Activated naive CD8-positive, alpha-beta T cell treated with anti-CD3 and anti-CD28 coated beads, Interleukin-2, amount 50 U/mL, for 24 hours (primary cell): ENCODE data around the gene SERPINA4.

Experiments used
- ATAC-seq: fragments of 150-1000 bp; cut with Tn5 transposase; one replicate; pipeline ENCODE4 v1.10.0; 2021
- DNase-seq: peaks from one replicate; pipeline ENCODE4 v3.0.0; 2021
- H3K27ac Mint-ChIP-seq: one replicate; pipeline ENCODE4 v1.8.0; 2021; ENCODE audit warnings: mild to moderate bottlenecking, mixed read lengths
- H3K27me3 Mint-ChIP-seq: one replicate; pipeline ENCODE4 v1.8.0; 2021; ENCODE audit warnings: mixed read lengths
- H3K36me3 Mint-ChIP-seq: one replicate; pipeline ENCODE4 v1.8.0; 2021; ENCODE audit warnings: low read depth, mixed read lengths
- H3K4me1 Mint-ChIP-seq: one replicate; pipeline ENCODE4 v1.8.0; 2021; ENCODE audit warnings: mixed read lengths
- H3K4me3 Mint-ChIP-seq: one replicate; pipeline ENCODE4 v1.8.0; 2021; ENCODE audit warnings: mild to moderate bottlenecking, moderate library complexity, mixed read lengths
- H3K9me3 Mint-ChIP-seq: one replicate; pipeline ENCODE4 v1.8.0; 2021; ENCODE audit warnings: mixed read lengths

The SERPINA4 gene

DNA sequence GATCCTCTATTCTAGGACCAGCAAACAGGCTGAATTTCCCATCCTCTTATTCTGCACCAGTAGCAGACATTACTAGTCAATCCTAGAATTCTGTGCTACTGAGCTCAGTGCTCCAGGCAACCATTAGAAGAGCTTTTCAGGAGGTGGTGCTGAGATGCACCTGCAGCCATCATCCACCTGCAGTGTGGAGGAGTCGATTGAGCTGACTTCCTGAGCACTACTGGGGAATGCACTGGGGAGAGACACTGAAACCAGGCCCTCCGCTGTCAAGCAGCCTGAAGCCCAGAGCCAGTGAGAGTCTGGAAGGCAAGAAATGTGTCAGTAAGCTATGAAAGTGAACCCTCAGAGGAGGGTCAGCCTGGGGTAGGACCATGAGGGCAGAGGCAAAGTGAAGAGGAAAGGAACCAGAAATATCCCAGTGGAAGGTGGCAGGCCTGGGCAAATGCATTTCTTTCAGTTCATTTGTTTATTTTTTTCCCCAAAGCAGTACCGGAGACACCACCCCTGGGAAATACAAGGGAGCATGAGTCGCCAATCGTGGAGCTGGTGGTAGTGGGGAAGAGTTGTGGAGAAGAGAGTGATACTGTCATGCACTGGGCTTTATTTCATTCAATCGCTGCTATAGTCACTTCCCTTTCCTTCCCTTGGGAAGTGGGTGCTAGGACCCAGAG lies 23.0 kb upstream of the SERPINA4 start:
- Mint-ChIP-seq H3K36me3 (no peaks in the 10 kb centered on the region), H3K27ac (no peak overlapping the region), H3K9me3 (peaks cover 3% of the 10 kb centered on the region), H3K4me3 (no peak overlapping the region), H3K27me3 (peaks cover 7% of the 10 kb centered on the region), H3K4me1 (no peaks in the 10 kb centered on the region)
- no peak for ATAC-seq
- DNase-seq, result no peak

DNA sequence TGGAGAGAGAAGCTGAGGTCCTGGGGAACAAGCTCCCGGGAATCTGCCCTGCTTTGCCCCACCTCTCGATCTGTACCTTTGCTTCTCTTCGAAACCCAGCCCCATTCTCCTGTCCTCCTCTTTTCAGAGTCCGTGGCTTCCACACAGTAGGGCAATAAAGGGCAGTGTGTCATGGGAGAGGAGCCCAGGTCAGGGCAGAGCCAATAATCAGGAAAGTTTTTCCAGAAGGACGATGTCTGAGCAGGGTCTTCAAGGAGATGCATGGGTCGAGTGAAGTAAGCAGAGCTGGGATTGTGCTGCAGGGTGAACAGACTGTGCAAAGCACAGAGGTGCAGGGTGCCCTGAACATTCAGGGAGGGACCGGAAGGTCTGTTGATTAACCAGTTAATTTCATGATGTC lies 22.1 kb upstream of the SERPINA4 start:
- H3K9me3 Mint-ChIP-seq, result no peaks in the 10 kb centered on the region
- DNase-seq (no peak), ATAC-seq (no peak)
- H3K4me3 Mint-ChIP-seq, result no peak overlapping the region
- no peak overlapping the region for H3K27ac Mint-ChIP-seq
- no peaks in the 10 kb centered on the region for H3K36me3 Mint-ChIP-seq
- H3K27me3 Mint-ChIP-seq, result peaks cover 7% of the 10 kb centered on the region
- H3K4me1 Mint-ChIP-seq, result no peaks in the 10 kb centered on the region

DNA sequence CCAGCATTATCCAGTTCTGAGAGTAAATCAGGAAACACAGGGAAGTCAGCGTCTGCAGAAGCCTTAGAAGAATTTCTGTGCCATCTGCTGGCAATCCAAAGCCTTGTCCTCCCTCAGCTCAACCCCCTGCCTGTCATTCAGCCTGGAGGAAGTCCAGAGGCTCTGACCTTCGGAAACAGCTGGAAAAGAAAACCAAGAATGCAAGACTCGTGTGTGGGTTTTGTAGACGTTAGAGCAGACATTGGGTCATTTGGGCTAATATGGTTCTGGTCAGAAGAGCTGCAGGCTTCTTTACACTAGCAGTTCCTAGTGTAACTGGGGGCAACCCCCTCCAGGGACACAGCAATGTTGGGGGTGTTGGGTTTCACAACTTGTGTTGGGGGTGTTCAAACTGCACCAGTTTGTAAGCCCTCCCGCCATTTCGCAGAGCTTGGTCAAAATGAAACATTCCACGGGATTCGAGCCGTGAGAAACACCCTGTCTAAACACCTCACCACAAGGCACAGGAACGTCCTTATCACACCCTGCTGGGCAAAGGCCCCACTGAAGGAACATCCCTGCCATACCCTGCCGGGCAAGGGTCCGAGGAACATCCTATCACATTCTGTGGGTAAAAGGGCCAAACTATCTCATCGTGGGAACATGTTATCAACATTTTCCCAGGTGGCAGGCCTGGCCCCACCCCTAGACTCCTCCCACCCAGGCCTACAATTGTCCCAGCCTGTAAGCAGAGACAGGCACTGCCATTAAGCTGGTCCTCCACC lies 21.0 kb upstream of the SERPINA4 start:
- Mint-ChIP-seq H3K27me3 (peaks cover 10% of the 10 kb centered on the region), H3K4me3 (no peak overlapping the region)

DNA sequence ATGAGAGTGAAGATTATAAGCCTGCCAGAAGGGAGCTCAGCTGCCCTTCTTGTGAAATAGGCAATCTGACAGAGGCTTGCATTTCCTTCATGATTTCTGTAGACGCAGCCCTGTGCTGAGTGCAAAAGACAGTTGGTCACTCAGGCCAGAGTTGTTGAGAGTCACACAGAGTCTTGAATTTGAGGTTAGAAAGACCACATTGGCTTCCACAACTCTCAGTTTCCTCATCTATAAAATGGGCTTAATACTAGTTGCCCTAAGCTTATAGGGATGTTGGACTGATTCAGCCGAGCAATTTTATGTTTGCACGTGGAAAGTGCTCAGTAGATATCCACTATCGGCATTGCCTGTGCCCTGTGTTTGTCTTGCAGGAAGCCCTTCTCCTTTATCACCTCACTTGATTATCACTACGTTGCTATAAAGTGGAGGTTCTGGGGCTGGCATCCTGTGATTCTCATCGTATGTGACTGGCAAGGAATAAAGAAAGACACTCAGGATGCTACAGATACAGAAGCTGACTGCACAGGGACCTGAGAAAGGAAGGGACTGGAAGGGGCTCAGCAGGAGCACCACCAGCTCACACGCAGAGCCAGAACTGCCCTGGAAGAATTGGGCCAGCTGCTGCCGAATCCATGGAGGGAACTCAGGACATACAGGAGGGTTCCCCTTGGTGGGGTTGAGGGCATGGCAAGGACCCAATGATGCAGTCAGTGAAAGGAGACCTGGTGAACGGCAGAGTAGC lies 19.8 kb upstream of the SERPINA4 start:
- DNase-seq, result no peak
- Mint-ChIP-seq H3K27me3 (peaks cover 13% of the 10 kb centered on the region), H3K4me1 (no peaks in the 10 kb centered on the region)

More for the DNA sequence above, 21.0 kb upstream of the SERPINA4 start:
- Mint-ChIP-seq H3K27ac (no peak overlapping the region), H3K9me3 (no peaks in the 10 kb centered on the region), H3K4me1 (no peaks in the 10 kb centered on the region), H3K36me3 (no peaks in the 10 kb centered on the region)
- ATAC-seq, result no peak
- DNase-seq, result no peak

DNA sequence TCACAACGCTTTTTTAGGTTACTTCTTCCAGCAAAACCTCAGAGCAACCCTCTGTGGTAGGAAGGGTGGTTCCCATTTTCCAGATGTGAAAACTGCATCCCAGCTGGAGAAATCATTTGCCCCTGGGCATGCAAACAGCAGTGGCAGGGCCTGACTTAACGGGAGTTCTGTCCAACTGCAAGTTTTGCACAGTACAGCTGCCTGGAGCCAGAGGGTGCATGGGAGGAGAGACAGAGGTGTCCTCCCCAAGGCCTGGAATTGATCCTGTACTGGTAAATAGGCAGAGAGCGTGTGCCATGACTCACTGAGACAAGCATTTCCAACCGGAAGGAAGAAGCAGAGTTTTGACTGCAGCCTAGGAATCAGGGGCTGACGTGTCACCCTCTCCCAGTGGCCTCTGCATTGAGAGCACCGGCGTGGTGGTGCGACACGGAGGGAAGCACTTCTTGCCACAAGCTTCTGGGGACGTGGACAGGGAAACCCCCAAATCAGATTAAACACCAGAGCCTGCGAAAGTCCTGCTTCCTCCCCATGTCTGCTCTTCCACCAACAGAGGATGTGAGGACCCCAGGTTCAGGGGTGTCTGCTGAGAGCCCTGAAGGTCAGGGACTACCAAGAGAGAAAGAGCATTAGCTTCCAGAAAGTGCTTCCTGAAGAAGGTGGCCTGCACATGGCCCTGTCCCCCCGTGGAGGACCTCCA lies 19.0 kb upstream of the SERPINA4 start:
- DNase-seq (no peak), ATAC-seq (no peak)
- H3K9me3 Mint-ChIP-seq, result no peaks in the 10 kb centered on the region
- H3K4me3 Mint-ChIP-seq, result no peak overlapping the region
- peaks cover 13% of the 10 kb centered on the region for H3K27me3 Mint-ChIP-seq
- no peak overlapping the region for H3K27ac Mint-ChIP-seq
- H3K4me1 Mint-ChIP-seq, result no peaks in the 10 kb centered on the region
- H3K36me3 Mint-ChIP-seq, result no peaks in the 10 kb centered on the region

More for the DNA sequence above, 19.8 kb upstream of the SERPINA4 start:
- ATAC-seq, result no peak
- H3K4me3 Mint-ChIP-seq, result no peak overlapping the region
- no peaks in the 10 kb centered on the region for H3K9me3 Mint-ChIP-seq
- no peak overlapping the region for H3K27ac Mint-ChIP-seq
- H3K36me3 Mint-ChIP-seq, result no peaks in the 10 kb centered on the region

DNA sequence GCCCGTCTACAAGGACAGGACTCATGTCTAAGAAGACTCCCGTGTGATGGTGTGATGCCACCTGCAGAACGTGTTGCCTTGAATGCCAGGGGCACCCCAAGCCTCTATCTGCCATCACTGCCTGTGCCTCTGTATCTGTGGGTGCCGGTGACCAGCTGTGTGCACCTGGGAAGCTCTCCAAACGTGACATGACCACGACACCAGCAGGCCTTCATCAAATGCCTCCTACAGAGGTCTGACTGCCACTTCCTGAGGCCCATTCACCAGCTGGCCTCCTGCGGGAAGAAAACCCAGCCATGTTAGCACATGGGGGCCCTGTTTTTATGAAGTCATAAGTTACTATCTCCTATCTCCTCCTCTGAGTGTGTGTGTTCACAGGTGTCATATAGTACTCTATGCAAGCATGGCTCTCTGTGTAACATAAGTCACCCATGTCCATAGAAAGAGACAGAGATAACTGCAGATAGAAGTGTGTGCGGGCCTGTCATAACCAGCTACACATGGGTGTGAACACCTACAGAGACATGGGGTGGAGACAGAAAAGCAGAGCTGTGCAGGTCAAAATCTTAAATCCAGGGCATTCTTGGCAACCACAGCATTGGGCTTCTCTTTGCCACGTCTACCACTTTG lies 18.3 kb upstream of the SERPINA4 start:
- no peak overlapping the region for H3K27ac Mint-ChIP-seq
- no peaks in the 10 kb centered on the region for H3K4me1 Mint-ChIP-seq
- H3K4me3 Mint-ChIP-seq, result no peak overlapping the region
- H3K36me3 Mint-ChIP-seq, result no peaks in the 10 kb centered on the region
- DNase-seq, result no peak
- H3K27me3 Mint-ChIP-seq, result peaks cover 16% of the 10 kb centered on the region
- ATAC-seq, result no peak
- no peaks in the 10 kb centered on the region for H3K9me3 Mint-ChIP-seq

DNA sequence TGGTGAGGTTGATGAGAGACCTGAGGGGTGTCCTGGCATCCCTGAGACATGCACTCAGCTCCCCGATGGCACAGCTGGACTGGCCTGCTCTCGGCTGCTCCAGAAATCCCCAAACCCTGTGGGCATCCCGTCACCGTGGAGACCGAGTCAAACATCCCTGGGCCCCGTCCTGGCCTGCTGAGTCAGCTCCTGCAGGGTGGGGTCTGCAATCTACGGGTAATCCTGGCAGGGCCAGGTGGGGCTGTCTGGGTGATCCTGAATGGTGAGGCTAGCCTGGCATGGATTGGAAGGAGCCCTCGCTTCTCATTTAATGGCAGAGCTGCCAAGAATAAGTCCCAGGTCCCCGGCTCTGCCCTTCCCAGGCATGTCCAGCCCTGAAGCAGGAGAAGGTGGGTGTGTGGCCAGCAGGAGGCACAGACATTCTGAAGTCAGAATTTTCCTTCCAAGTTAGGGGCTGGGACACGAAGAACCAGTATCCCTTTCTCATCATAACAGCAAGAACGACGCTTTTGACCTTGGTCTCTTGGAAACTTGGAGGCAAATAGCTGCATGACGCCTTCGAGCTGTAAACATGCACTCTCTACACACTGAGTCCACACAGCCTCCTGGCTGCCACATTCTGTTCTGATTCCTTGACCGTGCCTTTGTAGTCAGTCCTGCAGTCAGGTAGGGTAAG lies 17.7 kb upstream of the SERPINA4 start:
- peaks cover 12% of the 10 kb centered on the region for H3K27me3 Mint-ChIP-seq
- ATAC-seq (no peak), DNase-seq (no peak)
- H3K27ac Mint-ChIP-seq, result no peak overlapping the region
- H3K4me3 Mint-ChIP-seq, result no peak overlapping the region
- no peaks in the 10 kb centered on the region for H3K4me1 Mint-ChIP-seq
- no peaks in the 10 kb centered on the region for H3K9me3 Mint-ChIP-seq
- no peaks in the 10 kb centered on the region for H3K36me3 Mint-ChIP-seq

DNA sequence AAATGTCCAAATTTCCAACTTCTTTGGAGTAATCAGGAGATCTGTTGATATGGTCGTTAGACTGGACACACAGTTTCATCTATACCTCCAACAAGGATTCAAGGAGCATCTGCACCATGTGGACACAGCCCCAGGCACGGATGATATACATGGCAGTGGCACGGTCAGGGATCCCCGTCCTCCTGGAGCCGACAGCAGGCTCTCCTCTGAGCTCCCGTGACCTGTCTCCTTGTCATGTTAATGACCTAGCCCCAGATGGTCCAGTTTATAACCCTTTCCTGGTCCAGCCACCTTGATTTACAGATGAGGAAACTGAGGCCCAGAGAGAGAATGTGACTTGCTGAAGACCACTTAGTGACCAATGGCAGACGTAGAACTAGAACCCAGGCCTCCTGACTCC lies 16.5 kb upstream of the SERPINA4 start:
- no peak overlapping the region for H3K4me3 Mint-ChIP-seq
- DNase-seq (no peak), ATAC-seq (no peak)
- peaks cover 18% of the 10 kb centered on the region for H3K27me3 Mint-ChIP-seq
- no peak overlapping the region for H3K27ac Mint-ChIP-seq
- no peaks in the 10 kb centered on the region for H3K9me3 Mint-ChIP-seq
- no peaks in the 10 kb centered on the region for H3K36me3 Mint-ChIP-seq
- H3K4me1 Mint-ChIP-seq, result no peaks in the 10 kb centered on the region

DNA sequence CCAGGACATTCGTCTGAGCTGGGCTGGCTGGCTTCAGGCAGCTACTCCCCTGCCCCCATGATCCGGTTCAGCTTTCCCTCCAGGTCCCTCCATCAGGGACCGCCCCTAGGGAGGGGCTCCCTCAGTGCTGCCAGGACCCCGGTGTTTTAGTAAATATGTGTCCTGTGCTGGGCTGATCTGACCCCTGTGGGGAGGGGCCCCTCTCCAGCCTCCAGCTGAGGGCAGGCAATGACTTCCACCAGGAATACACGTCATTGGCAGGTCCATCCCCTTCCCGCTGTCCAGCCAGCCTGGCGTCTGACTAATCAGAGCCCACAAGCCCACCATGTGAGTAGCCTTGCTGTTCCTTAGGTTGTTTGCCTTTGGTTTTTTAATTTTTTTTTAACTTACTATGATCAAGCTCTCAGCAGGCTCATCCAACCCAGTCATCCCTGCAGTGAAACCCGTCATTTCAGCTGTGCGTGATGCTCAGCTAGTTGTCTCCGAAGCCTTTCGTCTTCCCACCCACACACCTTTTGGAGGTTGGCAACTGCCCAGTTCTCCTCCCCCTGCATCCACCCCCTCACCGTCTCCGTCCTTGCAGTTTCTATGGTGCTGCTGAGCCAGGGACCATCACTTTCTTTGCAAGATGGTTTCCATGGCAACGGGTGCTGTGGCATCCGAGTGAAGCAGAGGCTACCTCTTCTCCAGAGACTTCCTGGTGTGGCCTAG lies 16.0 kb upstream of the SERPINA4 start:
- Mint-ChIP-seq H3K36me3 (no peaks in the 10 kb centered on the region), H3K4me3 (no peak overlapping the region), H3K9me3 (no peaks in the 10 kb centered on the region), H3K27me3 (peaks cover 20% of the 10 kb centered on the region), H3K4me1 (no peaks in the 10 kb centered on the region), H3K27ac (no peak overlapping the region)
- DNase-seq (no peak), ATAC-seq (no peak)

DNA sequence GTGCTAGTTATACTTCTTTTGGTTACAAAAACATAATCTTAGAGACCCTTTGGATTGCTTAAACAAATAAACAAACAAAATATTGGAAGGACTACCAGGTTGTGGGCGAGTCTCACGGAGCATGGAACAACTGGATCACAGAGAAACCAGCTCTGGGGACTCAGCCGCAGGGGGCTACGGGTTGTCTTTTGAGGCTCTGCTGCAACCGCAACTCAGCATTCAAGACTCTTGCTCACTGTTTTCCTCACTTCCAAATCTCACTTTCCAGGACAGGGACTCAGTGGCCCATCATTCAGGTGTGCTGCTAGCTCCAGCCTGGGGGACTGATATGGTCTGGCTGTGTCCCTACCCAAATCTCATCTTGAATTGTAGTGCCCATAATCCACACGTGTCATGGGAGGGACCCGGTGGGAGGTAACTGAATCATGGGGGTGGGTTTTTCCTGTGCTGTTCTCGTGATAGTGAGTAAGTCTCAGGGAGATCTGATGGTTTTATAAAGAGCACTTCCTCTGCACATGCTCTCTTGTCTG lies 14.0 kb upstream of the SERPINA4 start:
- H3K4me1 Mint-ChIP-seq, result no peaks in the 10 kb centered on the region
- no peak overlapping the region for H3K27ac Mint-ChIP-seq
- ATAC-seq, result no peak
- H3K4me3 Mint-ChIP-seq, result no peak overlapping the region
- peaks cover 26% of the 10 kb centered on the region for H3K27me3 Mint-ChIP-seq
- no peaks in the 10 kb centered on the region for H3K9me3 Mint-ChIP-seq
- no peaks in the 10 kb centered on the region for H3K36me3 Mint-ChIP-seq
- DNase-seq, result no peak

DNA sequence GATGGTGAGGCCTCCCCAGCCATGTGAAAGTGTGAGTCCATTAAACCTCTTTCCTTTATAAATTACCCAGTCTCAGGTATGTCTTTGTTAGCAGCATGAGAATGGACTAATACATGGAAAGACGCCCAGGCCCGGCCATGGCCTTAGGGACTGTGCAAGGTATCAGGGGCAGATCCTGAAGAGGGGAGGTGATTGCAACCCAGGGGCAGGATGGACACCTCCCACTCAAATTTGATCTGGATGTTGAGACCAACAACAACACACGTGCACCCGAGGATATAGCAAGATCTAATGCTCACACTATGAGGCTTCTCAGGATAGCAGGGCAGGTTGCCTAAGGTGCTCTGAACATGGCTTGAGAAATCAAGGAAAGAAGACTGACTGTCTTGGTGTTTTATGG lies 13.5 kb upstream of the SERPINA4 start:
- no peaks in the 10 kb centered on the region for H3K4me1 Mint-ChIP-seq
- no peak for ATAC-seq
- no peak overlapping the region for H3K4me3 Mint-ChIP-seq
- no peaks in the 10 kb centered on the region for H3K36me3 Mint-ChIP-seq
- DNase-seq, result no peak
- no peaks in the 10 kb centered on the region for H3K9me3 Mint-ChIP-seq
- H3K27ac Mint-ChIP-seq, result no peak overlapping the region
- peaks cover 26% of the 10 kb centered on the region for H3K27me3 Mint-ChIP-seq

DNA sequence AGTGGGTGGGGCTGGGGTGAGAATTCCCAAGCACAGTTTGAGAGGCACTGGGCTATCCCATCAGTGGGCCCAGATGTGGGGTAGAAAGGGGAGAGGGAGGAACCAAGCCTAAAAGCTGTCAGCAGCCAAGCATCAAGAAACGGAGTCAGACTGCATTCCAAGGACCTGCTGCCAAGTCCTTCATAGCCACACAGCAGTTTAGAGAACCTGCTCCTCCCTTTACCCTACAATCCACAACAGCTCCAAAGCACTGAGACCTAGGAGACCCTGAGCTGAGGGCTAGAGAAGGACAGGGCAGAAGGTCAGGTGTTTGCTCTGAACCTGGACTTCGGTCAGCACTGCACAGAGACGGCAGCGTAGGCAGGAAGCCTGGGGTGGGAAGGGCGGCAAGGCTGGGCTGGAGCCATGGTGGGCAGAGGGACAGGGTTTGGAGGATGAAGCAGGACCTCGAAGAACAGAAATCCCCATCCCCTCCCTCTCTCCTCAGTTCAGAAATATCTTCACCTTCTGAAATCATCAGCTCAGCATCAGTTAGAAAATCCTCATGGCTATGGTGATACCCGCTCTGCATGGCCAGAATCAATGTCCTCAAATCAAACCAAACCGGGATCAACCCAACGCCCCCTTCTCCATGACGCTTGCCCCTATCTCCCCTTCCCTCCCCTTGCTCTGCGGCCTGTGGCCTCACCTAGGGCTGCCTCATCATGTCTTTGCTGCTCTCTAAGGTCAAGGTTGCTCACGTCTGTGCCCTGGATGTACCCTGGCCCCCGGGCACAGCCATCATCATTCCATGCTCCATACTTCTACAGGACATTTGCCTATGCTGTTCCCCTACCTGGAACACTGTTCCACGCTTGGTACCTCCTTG lies 12.9 kb upstream of the SERPINA4 start:
- DNase-seq (no peak), ATAC-seq (no peak)
- Mint-ChIP-seq H3K27ac (no peak overlapping the region), H3K4me3 (no peak overlapping the region), H3K27me3 (peaks cover 30% of the 10 kb centered on the region), H3K4me1 (no peaks in the 10 kb centered on the region), H3K9me3 (peaks cover 4% of the 10 kb centered on the region), H3K36me3 (no peaks in the 10 kb centered on the region)
